Mammary epithelial cell (primary cell): ENCODE data around the gene PPP1R36.

Source experiments
- EZH2 ChIP-seq: IDR thresholded peaks from 2 replicates; pipeline ENCODE4 v1.6.1; 2012; ENCODE audit warnings: low read length, inconsistent platforms, borderline replicate concordance
- TF ChIP-seq, protein P1 (sequence below), 2 donors: IDR thresholded peaks in 1 of 2; conservative IDR thresholded peaks in 1 of 2; 2 replicates each; pipeline ENCODE4 v1.5.1; 2011 to 2012; ENCODE audit warnings: inconsistent platforms in 2 of 2, low read length in 2 of 2, mild to moderate bottlenecking in 2 of 2, control low read depth in 1 of 2, low read depth in 1 of 2; ENCODE audit not compliant: insufficient read depth in 1 of 2; ENCODE audit errors: extremely low read depth in 1 of 2

DNA sequence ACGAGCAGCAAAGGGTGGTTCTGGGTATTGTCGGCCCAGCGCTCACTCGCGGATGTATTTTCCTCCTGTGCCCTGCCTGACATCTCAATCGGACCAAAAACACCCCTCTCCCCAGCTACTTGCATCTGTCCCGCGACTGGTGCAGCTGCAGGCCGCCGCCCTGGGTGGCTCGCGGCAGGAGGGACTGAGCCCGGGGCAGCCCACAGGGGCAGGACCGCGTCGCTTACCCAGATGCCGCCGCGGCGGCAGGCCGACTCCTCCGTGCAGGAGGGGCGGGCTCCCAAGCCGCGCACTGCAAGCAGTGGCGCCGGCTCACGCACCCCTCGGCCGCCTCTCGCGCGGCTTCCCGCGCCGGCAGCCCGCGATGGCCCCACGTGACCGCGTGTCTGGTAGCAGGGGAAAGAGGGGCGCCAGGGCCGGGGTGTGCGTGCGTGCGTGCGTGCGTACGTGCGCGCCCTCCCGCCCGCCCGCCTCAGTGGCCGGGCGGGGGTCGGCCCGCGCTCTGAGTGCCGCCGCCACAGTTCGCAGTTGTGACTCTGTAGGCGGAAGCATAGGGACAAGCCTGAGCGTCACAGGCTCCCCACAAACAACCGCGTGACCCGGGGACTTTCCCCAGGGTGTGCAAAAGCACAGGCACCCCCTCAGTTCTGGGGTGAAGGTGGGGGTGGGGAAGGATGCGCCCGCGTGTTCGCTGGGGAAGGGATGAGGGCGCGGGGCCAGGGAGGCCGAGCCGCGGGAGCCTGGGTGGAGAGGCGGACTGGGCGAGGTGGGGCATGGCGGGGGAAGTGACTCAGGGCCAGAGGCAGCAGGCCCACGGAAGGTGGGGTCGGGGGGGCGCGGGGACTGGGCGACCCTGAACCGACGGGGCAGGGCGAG, 46.1 kb upstream of the PPP1R36 start, which contains the start of gene ZBTB25:
- TF ChIP-seq, protein P1, sequence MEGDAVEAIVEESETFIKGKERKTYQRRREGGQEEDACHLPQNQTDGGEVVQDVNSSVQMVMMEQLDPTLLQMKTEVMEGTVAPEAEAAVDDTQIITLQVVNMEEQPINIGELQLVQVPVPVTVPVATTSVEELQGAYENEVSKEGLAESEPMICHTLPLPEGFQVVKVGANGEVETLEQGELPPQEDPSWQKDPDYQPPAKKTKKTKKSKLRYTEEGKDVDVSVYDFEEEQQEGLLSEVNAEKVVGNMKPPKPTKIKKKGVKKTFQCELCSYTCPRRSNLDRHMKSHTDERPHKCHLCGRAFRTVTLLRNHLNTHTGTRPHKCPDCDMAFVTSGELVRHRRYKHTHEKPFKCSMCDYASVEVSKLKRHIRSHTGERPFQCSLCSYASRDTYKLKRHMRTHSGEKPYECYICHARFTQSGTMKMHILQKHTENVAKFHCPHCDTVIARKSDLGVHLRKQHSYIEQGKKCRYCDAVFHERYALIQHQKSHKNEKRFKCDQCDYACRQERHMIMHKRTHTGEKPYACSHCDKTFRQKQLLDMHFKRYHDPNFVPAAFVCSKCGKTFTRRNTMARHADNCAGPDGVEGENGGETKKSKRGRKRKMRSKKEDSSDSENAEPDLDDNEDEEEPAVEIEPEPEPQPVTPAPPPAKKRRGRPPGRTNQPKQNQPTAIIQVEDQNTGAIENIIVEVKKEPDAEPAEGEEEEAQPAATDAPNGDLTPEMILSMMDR (conservative IDR thresholded peaks at IDR 0.05 in 1 of 2, IDR thresholded peaks at IDR 0.05 in 1 of 2; ENCODE audit: extremely low read depth in 1 of 2, insufficient read depth in 1 of 2, low read depth in 1 of 2, low read length in 2 of 2), result no peak
- TF ChIP-seq EZH2, result no peak
